Thymus (tissue), 11 donors: ENCODE results near the gene ACLY. TPM values are rescaled to one million over a fixed set of nuclear protein-coding genes. Genes with fewer than 3 reads are reported as not detected.

ENCODE experiments used
- DNase-seq, 9 donors: peaks; one replicate each; pipeline ENCODE4 v3.0.0-alpha.2; 2013; ENCODE audit warnings: low spot score in 9 of 9, low read depth in 6 of 9, missing footprints in 1 of 9
- H3K27ac ChIP-seq, 2 donors: one replicate each; pipeline ENCODE4 v1.5.1; 2013; ENCODE audit warnings: control low read depth in 1 of 2, low read depth in 1 of 2, low read length in 1 of 2, mild to moderate bottlenecking in 1 of 2, moderate library complexity in 1 of 2
- H3K27me3 ChIP-seq, 2 donors: one replicate each; pipeline ENCODE4 v1.5.1; 2013; ENCODE audit warnings: low read length in 1 of 2; ENCODE audit not compliant: control insufficient read depth in 2 of 2, insufficient read depth in 1 of 2
- H3K36me3 ChIP-seq, 2 donors: one replicate each; pipeline ENCODE4 v1.5.1; 2013; ENCODE audit warnings: low read length in 1 of 2, mild to moderate bottlenecking in 1 of 2, moderate library complexity in 1 of 2; ENCODE audit not compliant: control insufficient read depth in 2 of 2, insufficient read depth in 2 of 2
- H3K4me1 ChIP-seq, 2 donors: one replicate each; pipeline ENCODE4 v1.5.1; 2013; ENCODE audit warnings: low read length in 2 of 2; ENCODE audit not compliant: control insufficient read depth in 2 of 2, insufficient read depth in 2 of 2
- H3K4me3 ChIP-seq, 2 donors: one replicate each; pipeline ENCODE4 v1.5.1; 2013; ENCODE audit warnings: low read length in 2 of 2, control low read depth in 1 of 2, mild to moderate bottlenecking in 1 of 2
- H3K9me3 ChIP-seq, 2 donors: one replicate each; pipeline ENCODE4 v1.5.1; 2013; ENCODE audit warnings: low read length in 1 of 2, mild to moderate bottlenecking in 1 of 2; ENCODE audit not compliant: control insufficient read depth in 2 of 2, insufficient read depth in 1 of 2
- WGBS: extraction: QIAGEN DNeasy Blood & Tissue Kit; methylation state at CpG from one replicate; pipeline ENCODE4 v1.1.7; 2013; 5-methylcytosine and 5-hydroxymethylcytosine counted together
- polyA plus RNA-seq: library from polyadenylated mRNA; stranded (reverse); fragments of 200-250 nt; gene quantifications from one replicate; pipeline ENCODE4 v1.2.3, GENCODE V29; 2013
- total RNA-seq: library from RNA; stranded (reverse); fragments of 120-200 nt; gene quantifications from one replicate; pipeline ENCODE4 v1.2.4, GENCODE V29; 2013
- donor health status: healthy.

The ACLY gene
- total and polyA plus RNA-seq, 2 donors = 26.6 to 42.7 TPM

DNA sequence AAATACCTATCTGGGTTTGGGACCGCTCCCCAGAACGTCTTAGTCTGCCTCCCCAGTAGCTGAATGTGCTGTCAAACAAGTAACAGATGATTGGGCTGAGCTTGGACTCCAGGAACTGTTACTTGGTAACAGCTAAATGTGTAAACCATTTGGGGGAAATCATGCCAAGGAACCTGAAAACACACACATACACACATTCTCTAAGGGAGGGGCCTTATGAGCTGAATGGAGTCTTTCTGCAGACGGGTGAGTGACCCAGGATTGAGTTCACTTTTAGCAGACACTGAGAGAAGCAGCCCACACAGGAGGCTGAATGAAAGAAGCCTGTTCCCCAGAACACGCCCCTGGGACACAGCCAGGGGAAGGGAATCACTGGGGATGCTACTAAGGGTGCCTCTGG, 1.6 kb downstream of the ACLY start:
- H3K4me1 ChIP-seq = peaks cover 10 to 25% of the 10 kb centered on the region in 2 donors
- H3K4me3 ChIP-seq = no peak overlapping the region
- WGBS = 86% methylated on average over 4 of the region's 4 CpGs
- no peaks in the 10 kb centered on the region for H3K9me3 ChIP-seq
- peaks cover 17 to 26% of the 10 kb centered on the region in 2 donors for H3K36me3 ChIP-seq
- no peaks in the 10 kb centered on the region for H3K27me3 ChIP-seq
- peak in 1 of 9 donors; percentile 14 for DNase-seq
- H3K27ac ChIP-seq = no peak overlapping the region

DNA sequence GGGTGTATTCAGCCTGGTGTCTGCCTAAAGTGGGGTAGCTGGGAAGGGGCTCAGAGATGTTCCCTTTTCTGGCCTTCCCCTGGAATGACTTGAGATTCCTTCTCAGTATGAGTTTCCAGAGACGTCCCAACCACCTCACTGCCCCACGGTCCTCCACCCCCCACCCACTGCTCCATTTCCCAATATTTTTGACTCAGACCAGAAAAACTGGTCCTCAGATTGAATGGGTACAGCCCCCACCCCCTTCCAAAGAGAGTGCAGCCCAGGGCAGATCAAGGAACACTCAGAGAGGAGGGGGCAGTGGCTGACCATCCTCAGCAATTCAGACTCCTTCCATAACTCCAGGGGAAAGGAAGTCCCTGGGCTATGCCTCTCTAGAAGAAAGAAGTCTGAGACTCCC, 3.2 kb downstream of the ACLY start:
- H3K36me3 ChIP-seq = peaks cover 33 to 40% of the 10 kb centered on the region in 2 donors
- H3K4me1 ChIP-seq = peaks cover 10 to 25% of the 10 kb centered on the region in 2 donors
- H3K9me3 ChIP-seq = no peaks in the 10 kb centered on the region
- H3K27ac ChIP-seq = no peak overlapping the region
- no peak for DNase-seq
- no peak overlapping the region for H3K4me3 ChIP-seq
- H3K27me3 ChIP-seq = no peaks in the 10 kb centered on the region
- WGBS = 98% methylated on average over 2 of the region's 2 CpGs

DNA sequence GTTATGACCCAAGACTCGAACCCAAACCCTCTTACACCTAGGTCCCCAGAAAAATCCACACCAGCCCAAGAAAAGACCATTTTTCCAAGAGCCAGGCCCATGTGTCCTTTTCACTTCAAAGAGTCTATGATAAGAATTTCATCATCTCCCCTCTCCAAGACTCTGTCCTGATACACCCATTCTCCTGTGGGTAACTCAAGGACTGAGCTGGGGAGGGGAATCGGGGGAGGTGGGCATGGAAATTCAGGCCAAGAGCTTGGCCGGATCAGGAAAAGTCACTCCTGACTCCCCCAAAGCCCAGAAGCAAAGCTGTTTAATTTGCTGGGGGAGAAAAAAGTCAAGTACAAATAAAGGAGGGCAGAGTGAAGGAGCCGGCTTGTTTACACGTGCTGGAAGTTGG, 3.7 kb downstream of the ACLY start:
- Histone ChIP-seq H3K27me3 (no peaks in the 10 kb centered on the region), H3K4me3 (no peak overlapping the region), H3K9me3 (no peaks in the 10 kb centered on the region), H3K27ac (no peak overlapping the region), H3K36me3 (peaks cover 39 to 46% of the 10 kb centered on the region in 2 donors), H3K4me1 (peaks cover 10 to 25% of the 10 kb centered on the region in 2 donors)
- DNase-seq = no peak
- 94% methylated on average over 5 of the region's 5 CpGs for WGBS

DNA sequence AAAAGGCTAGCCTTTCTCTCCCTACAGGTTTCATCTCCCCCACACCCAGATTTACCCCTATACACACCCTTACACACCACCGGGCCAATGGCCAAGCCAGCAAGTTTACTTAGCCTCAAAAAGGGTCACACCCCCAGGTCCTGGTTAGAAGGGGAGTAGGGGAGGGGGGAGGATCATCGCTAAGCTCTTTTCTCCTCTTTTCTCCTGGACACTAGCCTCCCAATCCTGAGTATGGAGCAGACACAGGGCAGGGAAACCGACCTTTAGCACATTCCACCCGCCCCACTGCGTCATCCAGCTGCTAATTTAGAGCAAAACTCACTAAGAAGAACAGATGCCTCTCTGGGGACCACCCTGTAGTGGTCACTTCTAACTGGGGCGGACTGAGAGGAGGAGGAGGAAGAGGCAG, 4.4 kb downstream of the ACLY start:
- WGBS = 95% methylated on average over 6 of the region's 6 CpGs
- Histone ChIP-seq H3K4me1 (peaks cover 10 to 19% of the 10 kb centered on the region in 2 donors), H3K27ac (no peak overlapping the region), H3K27me3 (no peaks in the 10 kb centered on the region), H3K36me3 (peaks cover 45 to 52% of the 10 kb centered on the region in 2 donors), H3K4me3 (no peak overlapping the region), H3K9me3 (no peaks in the 10 kb centered on the region)
- no peak for DNase-seq

DNA sequence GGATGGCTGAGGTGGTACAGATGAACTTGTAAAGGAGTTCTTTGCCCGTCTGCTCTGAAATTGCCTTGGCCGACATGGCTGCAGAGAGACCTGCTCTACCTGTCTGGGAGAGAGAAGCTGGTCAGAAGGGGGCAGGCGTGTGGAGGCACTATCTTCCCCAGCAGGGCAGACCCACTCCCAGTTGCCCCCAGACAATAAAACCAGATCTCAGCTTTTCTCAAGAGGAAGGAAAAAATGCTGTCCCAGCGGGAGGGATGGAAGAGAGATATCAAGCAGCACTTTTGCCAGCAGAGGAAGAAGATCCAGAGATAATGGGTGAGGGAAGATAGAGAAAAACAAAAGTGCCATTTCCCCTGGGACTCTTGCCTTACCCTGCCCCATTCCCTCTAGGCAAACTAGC, 5.0 kb downstream of the ACLY start:
- peaks cover 10 to 16% of the 10 kb centered on the region in 2 donors for H3K4me1 ChIP-seq

DNA sequence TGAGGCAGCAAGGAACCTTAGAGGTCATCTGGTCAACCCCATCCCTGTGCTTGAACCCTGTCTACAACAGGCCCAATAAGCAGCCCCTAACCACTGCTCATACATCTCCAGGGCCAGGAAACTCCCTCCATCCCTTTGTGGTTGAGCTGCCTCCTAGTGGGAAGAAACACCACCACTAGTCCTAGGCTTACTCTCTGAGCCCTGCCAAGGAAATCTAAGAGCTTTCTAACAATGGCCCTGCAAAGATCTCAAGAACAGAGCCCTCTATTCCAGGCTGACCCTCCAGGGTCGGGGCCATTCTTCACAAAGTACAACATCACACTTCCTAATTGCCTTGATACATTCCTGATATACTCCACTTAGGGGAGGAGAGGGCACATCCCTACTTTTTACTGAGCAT, 5.8 kb downstream of the ACLY start:
- no peak overlapping the region for H3K27ac ChIP-seq
- no peak for DNase-seq
- no peaks in the 10 kb centered on the region for H3K27me3 ChIP-seq
- H3K4me3 ChIP-seq = no peak overlapping the region
- peaks cover 59 to 65% of the 10 kb centered on the region in 2 donors for H3K36me3 ChIP-seq
- no peaks in the 10 kb centered on the region for H3K9me3 ChIP-seq
- 100% methylated on average over 1 of the region's 1 CpG for WGBS
- peaks cover 9 to 12% of the 10 kb centered on the region in 2 donors for H3K4me1 ChIP-seq

More for the DNA sequence above, 5.0 kb downstream of the ACLY start:
- Histone ChIP-seq H3K27ac (no peak overlapping the region), H3K36me3 (peaks cover 51 to 58% of the 10 kb centered on the region in 2 donors), H3K27me3 (no peaks in the 10 kb centered on the region), H3K9me3 (no peaks in the 10 kb centered on the region), H3K4me3 (no peak overlapping the region)
- DNase-seq = no peak
- WGBS = 96% methylated on average over 4 of the region's 4 CpGs

DNA sequence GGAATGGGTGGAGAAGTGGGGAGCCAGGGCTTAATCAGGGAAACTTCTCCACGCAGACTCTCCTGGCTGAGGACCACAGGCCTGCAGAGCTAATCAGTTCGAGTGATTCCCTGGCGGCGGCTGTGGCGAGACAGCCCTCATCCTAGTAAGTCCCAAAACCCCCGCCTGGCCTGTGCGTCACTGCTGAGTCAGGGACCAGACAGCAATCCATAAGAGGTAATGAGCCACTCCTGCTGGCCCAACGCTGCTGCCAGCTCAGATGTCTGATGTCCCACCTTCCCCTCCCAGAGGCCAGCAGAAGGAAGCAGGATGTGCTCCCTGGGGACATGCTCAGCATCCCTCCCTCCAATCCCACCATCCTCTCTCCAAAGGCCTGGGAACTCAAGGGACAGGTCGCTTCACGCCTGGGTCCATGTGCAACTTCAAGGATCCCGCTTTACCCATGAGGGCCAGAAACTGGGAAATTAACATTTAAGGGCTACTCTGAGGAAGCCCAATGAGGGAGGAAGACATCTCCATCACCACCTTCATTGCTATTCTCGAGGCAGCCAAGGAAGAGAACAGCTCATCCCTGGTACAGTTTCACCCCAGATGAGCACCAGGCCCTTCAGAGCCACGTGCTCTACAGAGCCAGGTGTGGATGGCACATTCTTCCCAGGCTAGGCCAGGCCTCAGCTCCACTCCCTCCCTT, 7.9 kb downstream of the ACLY start:
- Histone ChIP-seq H3K36me3 (peaks cover 74 to 81% of the 10 kb centered on the region in 2 donors), H3K9me3 (no peaks in the 10 kb centered on the region)

DNA sequence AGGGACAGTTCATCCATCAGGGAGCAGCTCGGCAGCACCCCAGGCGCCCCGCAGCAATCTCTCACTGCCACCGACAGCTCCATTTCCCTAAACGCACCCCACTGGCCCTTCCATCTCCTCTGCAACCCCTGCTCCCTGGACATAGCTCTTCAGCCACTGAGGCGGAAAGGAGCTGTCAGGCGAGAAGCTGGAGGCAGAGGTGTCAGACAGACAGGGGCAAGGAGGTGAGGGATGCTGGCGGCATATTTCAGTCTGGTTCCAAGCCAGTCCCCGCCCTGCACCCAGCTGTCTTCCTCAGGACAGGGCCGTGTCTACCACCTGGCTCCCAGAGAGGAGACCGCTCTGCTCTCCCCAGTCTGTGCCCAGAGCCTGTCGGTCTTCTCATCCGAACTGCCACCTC, 9.7 kb downstream of the ACLY start:
- 98% methylated on average over 13 of the region's 13 CpGs for WGBS

More for the DNA sequence above, 7.9 kb downstream of the ACLY start:
- 98% methylated on average over 13 of the region's 13 CpGs for WGBS
- H3K27me3 ChIP-seq = no peaks in the 10 kb centered on the region
- no peak overlapping the region for H3K4me3 ChIP-seq
- no peak overlapping the region for H3K27ac ChIP-seq
- H3K4me1 ChIP-seq = peaks cover 0 to 2% of the 10 kb centered on the region in 2 donors
- no peak for DNase-seq

DNA sequence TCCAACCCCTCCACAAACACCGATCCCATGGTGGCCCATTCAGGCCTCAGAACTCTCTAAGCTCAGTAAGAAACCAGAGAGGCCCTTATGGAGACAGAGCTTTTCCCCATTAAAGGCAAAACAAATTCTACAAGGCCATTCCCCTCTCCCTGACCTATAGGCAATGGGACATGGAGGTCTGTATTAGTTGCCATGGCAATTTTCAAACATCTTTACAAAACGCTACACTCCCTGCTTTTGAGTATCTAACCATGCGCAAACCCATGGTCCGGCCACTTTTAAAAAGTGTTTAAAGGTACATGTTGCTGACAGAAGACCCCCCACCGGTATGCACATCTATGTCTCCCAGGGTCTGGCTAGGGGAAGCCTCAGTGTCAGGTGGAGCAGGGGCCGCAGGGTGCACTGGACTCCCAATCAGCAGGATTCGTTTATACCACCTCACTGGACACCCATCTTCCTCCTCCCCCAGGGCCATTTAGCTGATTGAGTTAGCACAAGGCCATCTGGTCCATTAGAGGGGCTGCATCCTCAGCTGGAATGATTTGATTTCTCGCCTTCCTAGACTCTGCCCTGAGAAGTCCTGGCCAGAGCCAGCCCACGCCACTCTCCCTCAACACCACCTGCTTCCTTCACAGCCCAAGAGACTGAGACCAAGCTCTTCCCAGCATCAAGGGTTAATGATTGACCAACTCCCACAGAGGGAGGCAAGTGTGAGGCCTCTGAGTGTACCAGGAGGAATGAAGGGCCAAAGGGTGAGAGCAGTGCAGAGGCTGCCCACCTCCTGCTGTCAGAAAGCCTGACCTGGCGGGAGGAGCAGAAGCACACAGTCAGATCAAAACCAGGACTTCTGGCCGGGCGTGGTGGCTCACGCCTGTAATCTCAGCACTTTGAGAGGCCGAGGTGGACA, 10.9 kb downstream of the ACLY start:
- Histone ChIP-seq H3K9me3 (no peaks in the 10 kb centered on the region), H3K4me3 (no peak overlapping the region), H3K36me3 (peaks cover 85 to 86% of the 10 kb centered on the region in 2 donors), H3K27me3 (no peaks in the 10 kb centered on the region), H3K4me1 (no peaks in the 10 kb centered on the region), H3K27ac (no peak overlapping the region)
- 97% methylated on average over 14 of the region's 14 CpGs for WGBS
- no peak for DNase-seq

More for the DNA sequence above, 9.7 kb downstream of the ACLY start:
- no peak overlapping the region for H3K27ac ChIP-seq
- no peak for DNase-seq
- H3K4me3 ChIP-seq = no peak overlapping the region
- no peaks in the 10 kb centered on the region for H3K4me1 ChIP-seq
- H3K27me3 ChIP-seq = no peaks in the 10 kb centered on the region
- no peaks in the 10 kb centered on the region for H3K9me3 ChIP-seq
- peaks cover 91% of the 10 kb centered on the region in 2 donors for H3K36me3 ChIP-seq
